ENCODE results near the gene FOLR2.
"Not testable (repeated sequence)": the region's sequence is repeated elsewhere in the genome, so short reads cannot be mapped to it uniquely, and the experiment has no call there.

The FOLR2 gene

GRCh38 chr11:72216638-72217037, at the start of gene FOLR2:
FOLR2 (plus strand) TSS chr11:72216794; CDS start chr11:72218585, 1,791 bp downstream.
- DNase-seq (ENCODE audit: low spot score) = no peak

GRCh38 chr11:72169046-72169555, 47.5 kb upstream of the FOLR2 start:
- not testable (repeated sequence) for DNase-seq (ENCODE audit: low spot score)

GRCh38 chr11:72169754-72170153, 46.8 kb upstream of the FOLR2 start:
- not testable (repeated sequence) for DNase-seq (ENCODE audit: low spot score)

- DNase-seq (ENCODE audit: low spot score) = not testable (repeated sequence)
These were observed 44.6 kb upstream of the FOLR2 start for GRCh38 chr11:72172043-72172442.

- no peak for DNase-seq (ENCODE audit: low spot score)
These were observed 43.3 kb upstream of the FOLR2 start for GRCh38 chr11:72173291-72173690.

- no peak for DNase-seq (ENCODE audit: low spot score)
These were observed 42.1 kb upstream of the FOLR2 start for GRCh38 chr11:72174302-72175070.

- no peak for DNase-seq (ENCODE audit: low spot score)
These were observed 38.9 kb upstream of the FOLR2 start for GRCh38 chr11:72177656-72178055.

GRCh38 chr11:72179049-72179803, 37.4 kb upstream of the FOLR2 start:
- no peak for DNase-seq (ENCODE audit: low spot score)

GRCh38 chr11:72179804-72180396, 36.7 kb upstream of the FOLR2 start:
- peak; percentile 50 for DNase-seq (ENCODE audit: low spot score)

- DNase-seq (ENCODE audit: low spot score) = not testable (repeated sequence)
These were observed 35.6 kb upstream of the FOLR2 start for GRCh38 chr11:72180892-72181552.

- DNase-seq (ENCODE audit: low spot score) = peak; percentile 23
These were observed 35.0 kb upstream of the FOLR2 start for GRCh38 chr11:72181553-72181958.

- no peak for DNase-seq (ENCODE audit: low spot score)
These were observed 28.3 kb upstream of the FOLR2 start for GRCh38 chr11:72188267-72188666.

- peak; percentile 86 for DNase-seq (ENCODE audit: low spot score)
These were observed 26.9 kb upstream of the FOLR2 start for GRCh38 chr11:72189455-72190250.

GRCh38 chr11:72190631-72191071, 25.9 kb upstream of the FOLR2 start:
- DNase-seq (ENCODE audit: low spot score) = no peak

- peak; percentile 79 for DNase-seq (ENCODE audit: low spot score)
These were observed 24.6 kb upstream of the FOLR2 start, which contains the start of gene FOLR1 for GRCh38 chr11:72191961-72192381. FOLR1 (plus strand) TSS chr11:72192140; CDS start chr11:72192174, 34 bp downstream.

- DNase-seq (ENCODE audit: low spot score) = no peak
These were observed 20.9 kb upstream of the FOLR2 start for GRCh38 chr11:72195518-72196270.

- not testable (repeated sequence) for DNase-seq (ENCODE audit: low spot score)
These were observed 15.1 kb upstream of the FOLR2 start for GRCh38 chr11:72201445-72201844.

- DNase-seq (ENCODE audit: low spot score) = no peak
These were observed 14.0 kb upstream of the FOLR2 start for GRCh38 chr11:72202571-72202970.

GRCh38 chr11:72203163-72203562, 13.4 kb upstream of the FOLR2 start:
- no peak for DNase-seq (ENCODE audit: low spot score)

GRCh38 chr11:72204886-72205285, 11.7 kb upstream of the FOLR2 start:
- DNase-seq (ENCODE audit: low spot score) = no peak

Data from SW480 (cell line).